RWPE2 (cell line): Measurements from ENCODE around the gene SF3B3.

ENCODE experiments used
- ATAC-seq: fragments of 200-7000 bp; cut with Tn5 transposase; 3 replicates; pipeline ENCODE4 v1.9.1; 2021; ENCODE audit warnings: low read depth
- DNase-seq: peaks from one replicate; pipeline ENCODE4 v3.0.0-alpha.2; 2020; ENCODE audit warnings: low spot score
- H3K27ac ChIP-seq: fragments of 450-650 bp; 2 replicates; pipeline ENCODE4 v1.5.1; 2017; ENCODE audit warnings: mild to moderate bottlenecking; ENCODE audit not compliant: poor library complexity, severe bottlenecking
- H3K27me3 ChIP-seq: fragments of 250-450 bp; sonication (Bioruptor Pico); 2 replicates; pipeline ENCODE4 v1.5.1; 2021; ENCODE audit warnings: mild to moderate bottlenecking, moderate library complexity; ENCODE audit not compliant: insufficient read depth, poor library complexity, severe bottlenecking
- H3K36me3 ChIP-seq: fragments of 250-450 bp; sonication (Bioruptor Pico); 2 replicates; pipeline ENCODE4 v1.5.1; 2020; ENCODE audit warnings: low read depth, mild to moderate bottlenecking, moderate library complexity
- H3K4me1 ChIP-seq: fragments of 250-450 bp; sonication (Bioruptor Pico); 2 replicates; pipeline ENCODE4 v1.5.1; 2021; ENCODE audit warnings: mild to moderate bottlenecking, moderate library complexity; ENCODE audit not compliant: insufficient read depth, poor library complexity, severe bottlenecking
- H3K4me3 ChIP-seq: fragments of 250-450 bp; sonication (Bioruptor Pico); 2 replicates; pipeline ENCODE4 v1.5.1; 2021; ENCODE audit warnings: mild to moderate bottlenecking, moderate library complexity; ENCODE audit not compliant: severe bottlenecking
- H3K9me3 ChIP-seq: fragments of 250-450 bp; sonication (Bioruptor Pico); 2 replicates; pipeline ENCODE4 v1.5.1; 2021; ENCODE audit warnings: mild to moderate bottlenecking, moderate library complexity; ENCODE audit not compliant: severe bottlenecking
- TF ChIP-seq, protein P1 (sequence below): fragments of 450-650 bp; IDR thresholded peaks from one replicate; pipeline ENCODE4 v1.5.1; 2017; ENCODE audit warnings: mild to moderate bottlenecking, moderate library complexity; ENCODE audit not compliant: poor library complexity, severe bottlenecking

Gene SF3B3

GRCh38 chr16:70494202-70494770 is 29.3 kb upstream of the SF3B3 start:
- H3K9me3 ChIP-seq = no peaks in the 10 kb centered on the region
- no peak for ATAC-seq
- H3K36me3 ChIP-seq = peaks cover 84% of the 10 kb centered on the region
- no peak overlapping the region for H3K4me3 ChIP-seq
- H3K27ac ChIP-seq = no peak overlapping the region
- no peak for DNase-seq
- no peaks in the 10 kb centered on the region for H3K27me3 ChIP-seq
- TF ChIP-seq, protein P1, sequence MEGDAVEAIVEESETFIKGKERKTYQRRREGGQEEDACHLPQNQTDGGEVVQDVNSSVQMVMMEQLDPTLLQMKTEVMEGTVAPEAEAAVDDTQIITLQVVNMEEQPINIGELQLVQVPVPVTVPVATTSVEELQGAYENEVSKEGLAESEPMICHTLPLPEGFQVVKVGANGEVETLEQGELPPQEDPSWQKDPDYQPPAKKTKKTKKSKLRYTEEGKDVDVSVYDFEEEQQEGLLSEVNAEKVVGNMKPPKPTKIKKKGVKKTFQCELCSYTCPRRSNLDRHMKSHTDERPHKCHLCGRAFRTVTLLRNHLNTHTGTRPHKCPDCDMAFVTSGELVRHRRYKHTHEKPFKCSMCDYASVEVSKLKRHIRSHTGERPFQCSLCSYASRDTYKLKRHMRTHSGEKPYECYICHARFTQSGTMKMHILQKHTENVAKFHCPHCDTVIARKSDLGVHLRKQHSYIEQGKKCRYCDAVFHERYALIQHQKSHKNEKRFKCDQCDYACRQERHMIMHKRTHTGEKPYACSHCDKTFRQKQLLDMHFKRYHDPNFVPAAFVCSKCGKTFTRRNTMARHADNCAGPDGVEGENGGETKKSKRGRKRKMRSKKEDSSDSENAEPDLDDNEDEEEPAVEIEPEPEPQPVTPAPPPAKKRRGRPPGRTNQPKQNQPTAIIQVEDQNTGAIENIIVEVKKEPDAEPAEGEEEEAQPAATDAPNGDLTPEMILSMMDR = no peak
- H3K4me1 ChIP-seq = no peaks in the 10 kb centered on the region

DNA sequence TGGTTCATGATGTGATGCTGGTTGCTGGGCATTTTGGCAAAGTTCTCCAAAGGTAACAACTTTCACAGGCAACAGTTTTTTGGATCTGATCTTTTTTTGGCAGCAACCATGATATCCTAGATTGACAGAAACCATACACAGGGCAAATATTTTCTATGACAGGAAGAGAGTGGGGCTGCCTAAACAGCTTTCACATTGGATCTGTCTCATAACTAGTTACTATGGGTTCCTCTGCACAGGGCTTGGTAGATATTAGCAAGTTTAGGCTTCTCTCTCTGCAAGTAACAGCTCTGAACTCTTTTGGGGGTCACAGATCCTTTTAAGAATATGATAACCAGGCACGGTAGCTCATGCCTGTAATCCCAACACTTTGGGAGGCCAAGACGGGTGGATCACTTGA is 28.8 kb upstream of the SF3B3 start:
- Histone ChIP-seq H3K9me3 (no peaks in the 10 kb centered on the region), H3K36me3 (peaks cover 86% of the 10 kb centered on the region), H3K27ac (no peak overlapping the region), H3K27me3 (no peaks in the 10 kb centered on the region), H3K4me1 (no peaks in the 10 kb centered on the region), H3K4me3 (no peak overlapping the region)
- DNase-seq = no peak
- TF ChIP-seq, protein P1 = no peak
- ATAC-seq = no peak

DNA sequence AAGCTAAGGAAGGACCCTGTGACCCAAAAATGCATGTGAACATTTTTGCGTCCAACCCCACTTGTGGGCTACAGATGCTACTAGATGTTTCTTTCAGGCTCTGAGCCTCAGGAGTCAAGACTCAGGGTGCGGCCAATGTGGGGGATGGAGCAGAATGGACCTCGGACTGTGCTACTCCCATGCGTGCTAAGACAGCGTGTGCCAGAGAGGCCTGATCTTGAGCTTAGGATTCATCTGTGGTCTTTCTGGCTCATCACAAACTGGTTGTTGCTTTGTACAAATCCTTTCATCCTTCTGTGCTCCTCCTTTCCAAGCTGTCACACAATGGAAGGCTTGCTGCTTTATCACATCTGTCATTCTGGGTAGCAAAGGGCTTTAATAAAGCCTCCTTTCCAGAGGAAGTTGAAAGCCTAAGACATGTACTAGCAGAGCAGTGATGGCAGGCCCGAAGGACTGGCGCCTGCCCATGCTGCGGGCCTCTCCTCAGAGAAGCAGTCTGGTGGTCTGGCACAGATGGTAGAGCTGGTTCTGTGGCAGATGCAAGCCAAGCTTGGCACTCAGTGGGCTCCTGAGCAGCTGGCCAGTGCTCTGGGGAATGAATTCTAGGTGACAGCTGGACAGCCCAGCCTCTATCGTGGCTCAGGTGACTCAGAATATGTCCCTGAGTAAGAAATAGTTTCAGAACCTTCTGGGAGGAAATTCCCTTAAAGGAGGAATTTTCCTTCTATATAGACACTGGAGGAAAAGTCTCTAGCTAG is 28.0 kb upstream of the SF3B3 start:
- TF ChIP-seq, protein P1 = no peak
- no peak for ATAC-seq
- no peaks in the 10 kb centered on the region for H3K9me3 ChIP-seq
- H3K4me3 ChIP-seq = no peak overlapping the region
- H3K4me1 ChIP-seq = no peaks in the 10 kb centered on the region
- H3K36me3 ChIP-seq = peaks cover 86% of the 10 kb centered on the region
- H3K27me3 ChIP-seq = no peaks in the 10 kb centered on the region
- no peak overlapping the region for H3K27ac ChIP-seq
- DNase-seq = no peak

- DNase-seq = no peak
- no peak for ATAC-seq
- H3K9me3 ChIP-seq = no peaks in the 10 kb centered on the region
- no peak overlapping the region for H3K4me3 ChIP-seq
- no peak overlapping the region for H3K27ac ChIP-seq
- H3K4me1 ChIP-seq = no peaks in the 10 kb centered on the region
- TF ChIP-seq, protein P1 = no peak
- H3K36me3 ChIP-seq = peaks cover 89% of the 10 kb centered on the region
- H3K27me3 ChIP-seq = no peaks in the 10 kb centered on the region
Observed at GRCh38 chr16:70496513-70496912, 27.1 kb upstream of the SF3B3 start.

GRCh38 chr16:70508752-70509151 is 14.9 kb upstream of the SF3B3 start:
- Histone ChIP-seq H3K4me3 (no peak overlapping the region), H3K4me1 (peaks cover 3% of the 10 kb centered on the region), H3K36me3 (peaks cover 78% of the 10 kb centered on the region), H3K27me3 (no peaks in the 10 kb centered on the region), H3K9me3 (no peaks in the 10 kb centered on the region), H3K27ac (no peak overlapping the region)
- TF ChIP-seq, protein P1 = peak; percentile 38
- no peak for DNase-seq
- ATAC-seq = no peak
